IPS-20b (cell line): ENCODE measurements around the gene TIA1.

Experiments
- H3K27ac ChIP-seq: one replicate; pipeline ENCODE4 v1.5.1; 2013; ENCODE audit warnings: low read length
- H3K27me3 ChIP-seq: 2 replicates; pipeline ENCODE4 v1.6.1; 2013; ENCODE audit warnings: mild to moderate bottlenecking, low read length, inconsistent platforms; ENCODE audit not compliant: insufficient read depth
- H3K36me3 ChIP-seq: 2 replicates; pipeline ENCODE4 v1.6.1; 2013; ENCODE audit warnings: low read depth, mild to moderate bottlenecking, inconsistent platforms, low read length, moderate library complexity; ENCODE audit not compliant: insufficient read depth
- H3K4me1 ChIP-seq: 2 replicates; pipeline ENCODE4 v1.6.1; 2013; ENCODE audit warnings: mild to moderate bottlenecking, control low read depth, inconsistent platforms, low read length, moderate library complexity; ENCODE audit not compliant: insufficient read depth
- H3K4me3 ChIP-seq: 2 replicates; pipeline ENCODE4 v1.5.1; 2013; ENCODE audit warnings: mild to moderate bottlenecking, low read length, inconsistent platforms
- H3K9ac ChIP-seq: 2 replicates; pipeline ENCODE4 v1.6.1; 2013; ENCODE audit warnings: low read depth, mild to moderate bottlenecking, inconsistent platforms, low read length, moderate library complexity
- H3K9me3 ChIP-seq: 2 replicates; pipeline ENCODE4 v1.6.1; 2013; ENCODE audit warnings: mild to moderate bottlenecking, low read depth, low read length, inconsistent platforms; ENCODE audit not compliant: insufficient read depth

Gene TIA1

GRCh38 chr2:70214365-70214764 is 34.1 kb downstream of the TIA1 start:
- H3K27me3 ChIP-seq: no peaks in the 10 kb centered on the region
- peaks cover 96% of the 10 kb centered on the region for H3K36me3 ChIP-seq
- H3K9me3 ChIP-seq: no peaks in the 10 kb centered on the region
- no peaks in the 10 kb centered on the region for H3K4me1 ChIP-seq
- no peak overlapping the region for H3K4me3 ChIP-seq
- H3K9ac ChIP-seq: no peak overlapping the region
- H3K27ac ChIP-seq: no peak overlapping the region

DNA sequence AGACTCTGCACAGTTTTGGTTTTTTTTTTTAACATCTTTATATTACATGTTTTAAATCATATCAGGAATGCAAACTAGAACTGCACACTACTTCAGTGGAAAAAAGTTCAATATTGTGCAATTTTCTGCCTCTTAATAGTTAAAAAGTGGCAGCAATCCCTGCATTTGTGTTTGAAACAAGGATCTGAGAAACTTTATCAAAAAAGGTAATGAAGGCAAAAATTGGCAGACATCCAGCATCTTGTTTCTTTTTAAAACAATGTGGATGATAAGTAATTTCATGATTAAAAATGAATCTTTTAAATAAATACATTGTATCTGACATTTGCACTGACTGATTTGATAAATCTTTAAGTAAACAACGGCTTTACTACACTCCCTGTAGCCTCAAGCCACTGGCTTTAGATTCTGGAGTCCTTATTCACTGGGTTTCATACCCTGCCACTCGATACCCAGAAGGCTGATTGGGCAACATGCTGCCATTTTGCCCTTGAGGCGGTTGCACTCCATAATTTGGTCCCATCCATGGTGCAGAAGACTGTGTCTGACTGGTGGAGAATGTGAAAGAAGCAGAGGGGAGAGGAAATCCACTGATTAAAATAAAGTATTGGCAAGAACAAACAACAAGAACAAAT is 36.0 kb downstream of the TIA1 start:
- H3K9ac ChIP-seq: no peak overlapping the region
- H3K4me3 ChIP-seq: no peak overlapping the region
- H3K27ac ChIP-seq: no peak overlapping the region
- no peaks in the 10 kb centered on the region for H3K27me3 ChIP-seq
- no peaks in the 10 kb centered on the region for H3K4me1 ChIP-seq
- peaks cover 79% of the 10 kb centered on the region for H3K36me3 ChIP-seq
- no peaks in the 10 kb centered on the region for H3K9me3 ChIP-seq

DNA sequence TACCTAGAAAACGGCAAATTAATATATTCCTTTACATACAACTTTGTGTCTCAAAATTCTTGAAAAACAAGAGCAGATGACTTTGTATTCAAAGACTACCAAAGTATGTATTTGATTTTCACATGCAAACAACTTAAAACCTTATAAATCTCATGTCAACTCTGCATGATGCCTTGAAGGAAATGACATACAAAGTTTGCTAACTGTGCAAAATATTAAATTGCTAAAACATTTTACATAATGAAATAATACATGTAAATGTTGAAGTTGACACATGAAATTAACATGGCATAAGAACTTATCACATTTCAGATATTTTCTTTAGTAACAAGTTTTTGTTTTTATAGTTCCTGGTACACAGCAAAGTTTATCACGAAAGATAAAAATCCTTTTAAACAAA is 36.8 kb downstream of the TIA1 start:
- no peaks in the 10 kb centered on the region for H3K27me3 ChIP-seq
- H3K36me3 ChIP-seq: peaks cover 75% of the 10 kb centered on the region
- no peaks in the 10 kb centered on the region for H3K4me1 ChIP-seq
- H3K9ac ChIP-seq: no peak overlapping the region
- H3K4me3 ChIP-seq: no peak overlapping the region
- no peaks in the 10 kb centered on the region for H3K9me3 ChIP-seq
- no peak overlapping the region for H3K27ac ChIP-seq

GRCh38 chr2:70204452-70204851 is 44.0 kb downstream of the TIA1 start:
- no peaks in the 10 kb centered on the region for H3K9me3 ChIP-seq
- no peak overlapping the region for H3K9ac ChIP-seq
- H3K4me1 ChIP-seq: no peaks in the 10 kb centered on the region
- no peak overlapping the region for H3K4me3 ChIP-seq
- H3K27ac ChIP-seq: no peak overlapping the region
- peaks cover 3% of the 10 kb centered on the region for H3K36me3 ChIP-seq
- no peaks in the 10 kb centered on the region for H3K27me3 ChIP-seq

GRCh38 chr2:70203086-70203485 is 45.3 kb downstream of the TIA1 start:
- no peak overlapping the region for H3K4me3 ChIP-seq
- H3K9ac ChIP-seq: no peak overlapping the region
- H3K27me3 ChIP-seq: no peaks in the 10 kb centered on the region
- H3K27ac ChIP-seq: no peak overlapping the region
- no peaks in the 10 kb centered on the region for H3K9me3 ChIP-seq
- no peaks in the 10 kb centered on the region for H3K36me3 ChIP-seq
- H3K4me1 ChIP-seq: no peaks in the 10 kb centered on the region

DNA sequence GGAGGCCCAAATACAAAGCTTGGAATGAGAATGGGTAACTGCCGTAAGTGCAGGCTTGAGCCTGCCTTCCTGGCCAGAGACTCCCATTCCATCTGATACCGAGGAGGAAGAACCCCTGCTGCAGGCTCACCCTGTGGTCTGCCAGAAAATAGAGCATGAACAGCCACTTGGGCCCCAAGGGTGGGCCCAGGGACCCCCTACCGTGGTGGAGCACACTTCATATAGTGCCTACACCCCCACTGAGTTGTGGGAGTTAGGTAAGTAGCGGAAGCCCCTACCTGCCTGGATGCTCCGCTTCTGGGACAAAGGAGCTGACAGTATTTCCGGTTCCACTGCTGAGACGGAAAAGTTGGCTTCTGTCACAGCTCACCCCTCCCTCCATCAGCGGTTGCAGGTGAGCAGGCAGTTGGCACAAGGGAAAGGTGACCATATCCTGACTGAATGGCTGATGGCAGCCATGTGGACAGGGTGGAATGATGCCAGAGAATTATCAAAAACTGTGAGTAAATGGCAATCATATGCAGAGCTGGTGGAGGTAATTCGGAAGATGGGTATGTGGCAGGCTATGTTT is 46.1 kb downstream of the TIA1 start:
- Histone ChIP-seq H3K9ac (no peak overlapping the region), H3K27me3 (no peaks in the 10 kb centered on the region), H3K36me3 (no peaks in the 10 kb centered on the region), H3K4me1 (no peaks in the 10 kb centered on the region), H3K4me3 (no peak overlapping the region), H3K9me3 (no peaks in the 10 kb centered on the region), H3K27ac (no peak overlapping the region)

GRCh38 chr2:70201831-70202230 is 46.6 kb downstream of the TIA1 start:
- H3K9me3 ChIP-seq: no peaks in the 10 kb centered on the region
- H3K4me1 ChIP-seq: no peaks in the 10 kb centered on the region
- no peaks in the 10 kb centered on the region for H3K36me3 ChIP-seq
- no peak overlapping the region for H3K4me3 ChIP-seq
- no peak overlapping the region for H3K9ac ChIP-seq
- H3K27me3 ChIP-seq: no peaks in the 10 kb centered on the region
- H3K27ac ChIP-seq: no peak overlapping the region

DNA sequence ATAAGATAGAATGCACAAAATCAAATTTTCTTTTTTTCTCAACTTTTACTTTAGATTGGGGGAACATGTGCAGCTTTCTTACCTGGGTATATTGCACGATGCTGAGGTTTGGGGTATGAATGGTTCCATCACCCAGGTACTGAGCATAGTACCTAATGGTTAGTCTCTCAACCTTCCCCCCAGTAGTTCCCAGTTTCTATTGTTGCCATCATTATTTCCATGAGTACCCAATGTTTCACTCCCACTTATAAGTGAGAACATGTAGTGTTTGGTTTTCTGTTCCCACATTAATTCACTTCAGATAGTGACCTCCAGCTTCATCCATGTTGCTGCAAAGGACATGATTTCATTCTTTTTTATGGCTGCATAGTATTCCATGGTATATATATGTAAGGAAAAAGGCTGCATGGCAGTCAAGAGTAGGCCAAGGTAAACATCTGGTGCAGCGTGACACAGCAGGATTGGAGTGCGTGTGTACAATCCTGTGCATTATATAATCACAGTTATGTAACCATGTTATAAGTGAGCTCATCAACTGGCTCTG is 47.1 kb downstream of the TIA1 start:
- Histone ChIP-seq H3K9me3 (no peaks in the 10 kb centered on the region), H3K4me3 (no peak overlapping the region), H3K4me1 (no peaks in the 10 kb centered on the region), H3K9ac (no peak overlapping the region), H3K27me3 (no peaks in the 10 kb centered on the region), H3K27ac (no peak overlapping the region), H3K36me3 (no peaks in the 10 kb centered on the region)

- no peak overlapping the region for H3K27ac ChIP-seq
- H3K9me3 ChIP-seq: no peaks in the 10 kb centered on the region
- H3K27me3 ChIP-seq: no peaks in the 10 kb centered on the region
- no peaks in the 10 kb centered on the region for H3K36me3 ChIP-seq
- no peak overlapping the region for H3K4me3 ChIP-seq
- no peaks in the 10 kb centered on the region for H3K4me1 ChIP-seq
- no peak overlapping the region for H3K9ac ChIP-seq
Measured at GRCh38 chr2:70199320-70199864, 49.0 kb downstream of the TIA1 start.

GRCh38 chr2:70192516-70192915 is 55.9 kb downstream of the TIA1 start:
- Histone ChIP-seq H3K36me3 (no peaks in the 10 kb centered on the region), H3K4me3 (no peak overlapping the region), H3K4me1 (no peaks in the 10 kb centered on the region; the same call in 1 of the 2 replicates), H3K27ac (no peak overlapping the region), H3K27me3 (no peaks in the 10 kb centered on the region), H3K9ac (no peak overlapping the region), H3K9me3 (no peaks in the 10 kb centered on the region)

DNA sequence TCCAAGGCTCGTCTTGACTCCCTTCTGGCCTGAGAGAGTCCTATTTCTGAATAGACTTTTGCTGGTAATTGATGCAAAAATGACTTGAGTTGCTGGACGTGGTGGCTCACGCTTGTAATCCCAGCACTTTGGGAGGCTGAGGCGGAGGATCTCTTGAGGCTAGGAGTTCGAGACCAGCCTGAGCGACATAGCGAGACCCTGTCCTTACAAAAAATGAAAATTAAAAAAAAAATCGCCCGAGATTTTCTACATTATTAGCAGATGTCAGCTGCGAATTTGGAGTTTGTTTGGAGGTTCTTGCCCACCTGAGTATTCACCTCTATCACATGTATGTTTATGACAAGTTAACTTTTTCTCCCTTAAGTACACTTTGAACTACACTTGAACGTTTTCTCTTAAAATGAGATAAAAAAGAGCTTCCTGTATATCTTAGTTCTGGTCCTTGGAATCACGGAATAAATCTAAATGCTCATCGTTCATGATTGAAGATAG is 57.1 kb downstream of the TIA1 start:
- H3K27ac ChIP-seq: no peak overlapping the region

More for the DNA sequence above, 57.1 kb downstream of the TIA1 start:
- Histone ChIP-seq H3K4me1 (no peaks in the 10 kb centered on the region; the same call in 1 of the 2 replicates), H3K36me3 (no peaks in the 10 kb centered on the region), H3K27me3 (no peaks in the 10 kb centered on the region), H3K4me3 (peak overlapping the region; percentile 100), H3K9me3 (no peaks in the 10 kb centered on the region), H3K9ac (peak overlapping the region; percentile 98; the same call in 1 of the 2 replicates)
